Gastroesophageal sphincter (tissue), 3 donors: ENCODE data around the gene MS4A18.

ENCODE experiments used
- CTCF ChIP-seq, 4 experiments: fragments of 200-600 bp in 2 of 4; fragments of 450-650 bp in 2 of 4; sonication (generic) in 1 of 4; IDR thresholded peaks; one replicate each; pipeline ENCODE4 v1.5.1; 2017 to 2019; ENCODE audit warnings: antibody characterized with exemption in 4 of 4, mild to moderate bottlenecking in 2 of 4, moderate library complexity in 2 of 4
- EP300 ChIP-seq: sonication (generic); formaldehyde crosslinking; IDR thresholded peaks from one replicate; pipeline ENCODE4 v1.6.1; 2017; ENCODE audit warnings: antibody characterized with exemption, mild to moderate bottlenecking
- POLR2A ChIP-seq, 2 donors: fragments of 450-650 bp; IDR thresholded peaks; one replicate each; pipeline ENCODE4 v1.6.1; 2017; ENCODE audit warnings: antibody characterized with exemption in 2 of 2, mild to moderate bottlenecking in 2 of 2, moderate library complexity in 1 of 2
- POLR2AphosphoS5 ChIP-seq: sonication (generic); formaldehyde crosslinking; IDR thresholded peaks from one replicate; pipeline ENCODE4 v1.6.1; 2017; ENCODE audit warnings: antibody characterized with exemption

DNA sequence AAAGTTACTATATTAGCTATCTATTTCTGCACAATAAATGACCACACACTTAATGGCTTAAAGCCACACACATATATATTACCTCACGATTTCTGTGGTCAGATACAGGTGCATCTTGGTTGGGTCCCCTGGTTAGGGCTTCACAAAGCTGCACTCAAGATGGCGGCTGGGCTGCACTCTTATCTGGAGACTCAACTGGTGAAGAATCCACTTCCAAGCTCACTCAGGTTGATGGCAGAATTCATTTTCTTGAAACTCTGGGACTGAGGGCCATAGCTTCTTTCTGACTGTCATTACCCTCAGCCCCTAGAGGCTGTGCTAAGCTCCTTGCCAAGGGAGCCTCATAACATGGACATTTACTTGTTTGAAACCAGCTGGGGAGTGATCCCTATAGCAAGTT is 55.5 kb downstream of the MS4A18 start:
- TF ChIP-seq EP300 (no peak), CTCF (IDR thresholded peaks at IDR 0.05) (no peak), POLR2A (IDR thresholded peaks at IDR 0.05) (no peak), POLR2AphosphoS5 (no peak)
